ENCODE results near the gene SNTG2.

SNTG2 gene

GRCh38 chr2:1010415-1010930, 59.8 kb downstream of the SNTG2 start:
- no peak for DNase-seq

- no peak for DNase-seq
Observed at GRCh38 chr2:1011006-1011405, 60.4 kb downstream of the SNTG2 start.

GRCh38 chr2:1011985-1012384, 61.3 kb downstream of the SNTG2 start:
- DNase-seq: no peak

GRCh38 chr2:1014802-1015201, 64.2 kb downstream of the SNTG2 start:
- no peak for DNase-seq

- DNase-seq: no peak
Observed at GRCh38 chr2:1016500-1016899, 65.9 kb downstream of the SNTG2 start.

- no peak for DNase-seq
Observed at GRCh38 chr2:1017827-1018226, 67.2 kb downstream of the SNTG2 start.

- DNase-seq: no peak
Observed at GRCh38 chr2:1020206-1020605, 69.6 kb downstream of the SNTG2 start.

GRCh38 chr2:1022178-1022577, 71.5 kb downstream of the SNTG2 start:
- DNase-seq: no peak

GRCh38 chr2:1024981-1025380, 74.3 kb downstream of the SNTG2 start:
- no peak for DNase-seq

GRCh38 chr2:1026141-1026540, 75.5 kb downstream of the SNTG2 start:
- no peak for DNase-seq

- DNase-seq: no peak
Observed at GRCh38 chr2:1028831-1029230, 78.2 kb downstream of the SNTG2 start.

GRCh38 chr2:1032030-1032429, 81.4 kb downstream of the SNTG2 start:
- DNase-seq: no peak

- no peak for DNase-seq
Observed at GRCh38 chr2:1033069-1033468, 82.4 kb downstream of the SNTG2 start.

GRCh38 chr2:1037066-1037465, 86.4 kb downstream of the SNTG2 start:
- DNase-seq: no peak

- DNase-seq: no peak
Observed at GRCh38 chr2:1039549-1039948, 88.9 kb downstream of the SNTG2 start.

- DNase-seq: no peak
Observed at GRCh38 chr2:1041012-1041805, 90.6 kb downstream of the SNTG2 start.

- DNase-seq: no peak
Observed at GRCh38 chr2:1045109-1045508, 94.5 kb downstream of the SNTG2 start.

GRCh38 chr2:1046067-1046466, 95.4 kb downstream of the SNTG2 start:
- DNase-seq: no peak

GRCh38 chr2:1047485-1047884, 96.8 kb downstream of the SNTG2 start:
- DNase-seq: no peak

- DNase-seq: no peak
Observed at GRCh38 chr2:1049691-1050090, 99.0 kb downstream of the SNTG2 start.

GRCh38 chr2:1051075-1051474, 100.4 kb downstream of the SNTG2 start:
- no peak for DNase-seq

- DNase-seq: no peak
Observed at GRCh38 chr2:1052771-1053191, 102.1 kb downstream of the SNTG2 start.

GRCh38 chr2:1053786-1054185, 103.1 kb downstream of the SNTG2 start:
- no peak for DNase-seq

- DNase-seq: no peak
Observed at GRCh38 chr2:1054399-1054798, 103.8 kb downstream of the SNTG2 start.

GRCh38 chr2:1055014-1055595, 104.5 kb downstream of the SNTG2 start:
- no peak for DNase-seq

All from bone marrow (tissue), 2 donors.